ENCODE results near the gene CCND1.

GRCh38 chr11:69609351-69609750, 31.6 kb upstream of the CCND1 start:
- TF ChIP-seq YY1 (IDR thresholded peaks at IDR 0.05; ENCODE audit: insufficient read depth, insufficient read length): no peak
- no peak for TF ChIP-seq SUZ12 (IDR thresholded peaks at IDR 0.05; ENCODE audit: extremely low read depth, insufficient read depth, insufficient read length)
- TF ChIP-seq ZNF274 (IDR thresholded peaks at IDR 0.05; ENCODE audit: low read depth, low read length): no peak
